GM11168 (cell line): ENCODE data around the gene CYP2A6.
"Not testable (repeated sequence)": the region's sequence is repeated elsewhere in the genome, so short reads cannot be mapped to it uniquely, and the experiment has no call there.

Experiments
- in situ Hi-C: fragments of 300-500 bp; cut with MboI; formaldehyde crosslinking; loops from one replicate; pipeline ENCODE4 v1.12.0; 2022; ENCODE audit warnings: low sequenced_read_pairs; ENCODE audit not compliant: unreplicated experiment

The CYP2A6 gene

DNA sequence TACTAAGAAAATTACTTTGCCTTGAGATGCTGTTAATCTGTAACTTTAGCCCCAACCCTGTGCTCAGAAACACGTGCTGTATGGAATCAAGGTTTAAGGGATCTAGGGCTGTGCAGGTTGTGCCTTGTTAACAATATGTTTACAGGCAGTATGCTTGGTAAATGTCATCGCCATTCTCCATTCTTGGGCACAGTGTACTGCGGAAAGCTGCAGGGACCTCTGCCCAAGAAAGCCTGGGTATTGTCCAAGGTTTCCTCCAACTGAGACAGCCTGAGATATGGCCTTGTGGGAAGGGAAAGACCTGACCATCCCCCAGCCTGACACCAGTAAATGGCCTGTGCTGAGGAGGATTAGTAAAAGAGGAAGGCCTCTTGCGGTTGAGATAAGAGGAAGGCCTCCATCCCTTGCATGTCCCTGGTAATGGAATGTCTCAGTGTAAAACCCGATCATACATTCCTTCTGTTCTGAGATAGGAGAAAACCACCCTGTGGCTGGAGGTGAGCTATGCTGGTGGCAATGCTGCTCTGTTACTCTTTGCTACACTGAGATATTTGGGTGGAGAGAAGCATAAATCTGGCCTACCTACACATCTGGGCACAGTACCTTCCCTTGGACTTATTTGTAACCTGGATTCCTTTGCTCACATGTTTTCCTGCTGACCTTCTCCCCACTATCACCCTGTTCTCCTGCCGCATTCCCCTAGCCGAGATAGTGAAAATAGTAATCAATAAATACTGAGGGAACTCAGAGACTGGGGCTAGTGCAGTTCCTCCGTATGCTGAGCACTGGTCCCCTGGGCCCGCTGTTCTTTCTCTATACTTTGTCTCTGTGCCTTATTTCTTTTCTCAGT lies 27.3 kb downstream of the CYP2A6 start:
- in situ Hi-C loops, result not testable (repeated sequence)

DNA sequence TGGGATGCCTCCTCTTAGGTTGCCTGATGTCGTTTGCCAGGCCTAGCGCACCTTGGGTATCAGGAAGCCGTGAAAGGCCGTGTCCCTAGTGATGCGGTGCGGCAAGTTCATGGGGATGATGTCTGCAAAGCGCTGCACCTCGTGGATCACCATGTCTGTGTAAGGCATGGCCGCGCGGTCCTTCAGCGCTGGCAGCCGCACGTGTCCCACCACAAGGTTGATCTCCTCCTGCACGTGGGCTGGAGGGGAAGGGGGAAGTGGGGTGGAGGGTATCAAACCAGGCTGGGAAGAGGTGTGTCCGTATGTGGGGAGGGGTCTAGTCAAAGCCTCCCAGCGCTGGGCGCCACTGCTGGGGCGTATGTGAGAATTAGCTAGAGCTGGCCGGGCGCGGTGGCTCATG lies 28.1 kb downstream of the CYP2A6 start:
- in situ Hi-C loops, result no loop called here

DNA sequence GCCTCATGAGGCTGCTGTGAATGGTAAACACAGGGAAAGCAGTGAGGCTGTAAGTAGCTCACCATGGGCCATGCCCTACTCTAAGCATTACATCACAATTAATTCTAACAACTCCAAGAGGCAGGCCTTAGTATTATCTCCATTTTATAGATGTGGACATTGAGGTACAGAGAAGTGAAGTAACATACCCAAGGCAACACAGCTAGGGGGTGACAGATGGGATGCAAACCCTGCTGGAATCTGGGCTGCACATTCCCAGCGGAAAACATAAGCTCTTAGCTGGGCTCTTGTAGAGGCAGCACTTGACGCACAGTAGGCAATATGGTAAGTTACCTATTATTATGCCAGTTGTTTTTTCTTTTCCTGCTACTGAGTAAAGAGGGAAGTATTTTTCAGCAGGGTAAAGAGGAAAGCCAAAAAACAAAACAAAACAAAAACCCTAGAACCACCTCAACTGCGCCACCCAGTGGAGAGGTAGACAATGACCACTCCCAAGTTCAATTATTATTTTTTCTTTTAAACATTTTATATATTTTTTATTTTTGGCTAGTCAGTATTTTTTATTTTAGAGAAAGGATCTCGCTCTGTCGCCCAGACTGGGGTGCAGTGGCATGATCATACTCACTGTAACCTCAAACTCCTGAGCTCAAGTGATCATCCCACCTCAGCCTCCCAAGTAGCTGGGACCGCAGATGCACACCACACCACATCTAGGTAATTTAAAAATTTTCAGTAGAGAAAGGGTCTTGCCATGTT lies 30.6 kb downstream of the CYP2A6 start:
- in situ Hi-C loops, result not testable (repeated sequence)

- in situ Hi-C loops, result not testable (repeated sequence)
These were observed 31.5 kb downstream of the CYP2A6 start for GRCh38 chr19:40818480-40819399.

- in situ Hi-C loops, result no loop called here
These were observed 35.0 kb downstream of the CYP2A6 start for GRCh38 chr19:40815223-40815622.

GRCh38 chr19:40813182-40813581 lies 37.1 kb downstream of the CYP2A6 start:
- in situ Hi-C loops, result loop anchor here (5.0 kb wide), 1 partner anchor 156 kb away; no protein-coding TSS in a partner anchor

DNA sequence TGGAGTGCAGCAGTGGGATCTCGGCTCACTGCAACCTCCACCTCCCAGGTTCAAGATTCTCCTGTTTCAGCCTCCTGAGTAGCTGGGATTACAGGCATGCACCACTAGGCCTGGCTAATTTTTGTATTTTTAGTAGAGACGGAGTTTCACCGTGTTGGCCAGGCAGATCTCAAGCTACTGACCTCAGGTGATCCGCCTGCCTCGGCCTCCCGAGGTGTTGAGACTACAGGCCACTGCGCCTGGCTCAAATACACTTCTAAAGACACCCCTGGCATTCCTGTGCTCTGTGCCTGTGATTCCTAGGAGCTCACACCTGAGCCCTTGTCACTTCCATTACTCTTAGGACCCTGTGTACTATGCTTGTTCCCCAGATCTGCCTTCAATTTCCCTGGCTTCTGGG lies 37.7 kb downstream of the CYP2A6 start:
- in situ Hi-C loops, result loop anchor here (5.0 kb wide), 1 partner anchor 155 kb away; no protein-coding TSS in a partner anchor

GRCh38 chr19:40811478-40812341 lies 38.5 kb downstream of the CYP2A6 start:
- in situ Hi-C loops, result loop anchor here (5.0 kb wide), 1 partner anchor 154 kb away; no protein-coding TSS in a partner anchor

DNA sequence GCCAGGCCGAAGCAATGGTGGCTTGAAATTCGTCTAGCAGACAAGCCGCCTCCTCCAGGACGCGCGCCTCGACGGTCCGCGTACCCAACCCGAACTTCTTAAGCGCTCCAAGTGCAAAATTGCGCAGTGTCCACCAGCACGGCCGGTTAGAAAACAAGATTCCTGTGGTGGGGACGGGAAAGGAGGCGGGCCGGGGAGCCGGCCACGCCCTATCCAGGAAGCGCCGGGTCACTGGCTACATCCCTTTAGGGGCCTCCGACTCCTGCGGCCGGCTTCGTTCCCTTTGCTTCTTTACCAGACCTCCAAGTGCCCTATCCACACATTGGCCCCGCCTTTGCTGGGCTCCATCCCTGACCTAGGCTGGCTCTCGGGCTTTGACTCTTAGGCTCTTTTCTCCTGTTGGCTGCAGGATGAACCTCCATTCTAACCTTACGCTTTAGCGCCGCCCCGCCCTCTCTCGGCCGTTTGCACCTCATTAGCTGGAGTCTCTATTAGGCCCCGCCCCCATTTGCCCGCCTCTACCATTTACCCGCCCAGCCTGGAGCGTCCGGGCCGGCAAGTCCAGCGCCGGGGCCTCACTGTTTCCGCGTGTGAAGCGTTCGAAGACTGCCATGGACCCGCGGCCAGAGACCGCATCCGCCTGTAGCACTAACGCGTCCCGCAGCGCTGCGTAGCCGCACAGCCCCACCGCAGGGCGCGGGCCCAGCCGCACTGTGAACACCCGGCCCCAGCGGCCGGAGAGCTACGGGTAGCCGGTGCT lies 39.4 kb downstream of the CYP2A6 start:
- in situ Hi-C loops, result loop anchor here (5.0 kb wide), 1 partner anchor 154 kb away; no protein-coding TSS in a partner anchor

DNA sequence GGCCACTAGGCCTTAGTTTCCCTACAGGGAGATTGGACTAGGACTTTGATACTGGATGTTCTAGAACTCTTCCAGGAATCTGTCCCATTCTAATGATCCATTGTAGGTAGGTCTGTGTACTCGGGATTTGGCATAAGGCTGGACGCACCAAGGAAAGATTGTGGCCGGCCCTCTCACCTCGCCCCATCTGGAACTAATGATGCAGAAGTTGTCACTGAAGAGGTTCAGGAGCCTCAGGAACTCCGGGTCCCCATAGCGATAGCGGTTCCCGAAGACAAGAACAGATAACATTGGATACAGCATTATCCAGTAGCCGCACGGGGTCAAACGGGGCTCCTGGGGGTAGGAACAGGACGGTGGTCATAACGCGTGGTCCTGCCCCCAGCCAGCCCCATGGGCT lies 40.1 kb downstream of the CYP2A6 start:
- in situ Hi-C loops, result loop anchor here (5.0 kb wide), 1 partner anchor 153 kb away; no protein-coding TSS in a partner anchor

DNA sequence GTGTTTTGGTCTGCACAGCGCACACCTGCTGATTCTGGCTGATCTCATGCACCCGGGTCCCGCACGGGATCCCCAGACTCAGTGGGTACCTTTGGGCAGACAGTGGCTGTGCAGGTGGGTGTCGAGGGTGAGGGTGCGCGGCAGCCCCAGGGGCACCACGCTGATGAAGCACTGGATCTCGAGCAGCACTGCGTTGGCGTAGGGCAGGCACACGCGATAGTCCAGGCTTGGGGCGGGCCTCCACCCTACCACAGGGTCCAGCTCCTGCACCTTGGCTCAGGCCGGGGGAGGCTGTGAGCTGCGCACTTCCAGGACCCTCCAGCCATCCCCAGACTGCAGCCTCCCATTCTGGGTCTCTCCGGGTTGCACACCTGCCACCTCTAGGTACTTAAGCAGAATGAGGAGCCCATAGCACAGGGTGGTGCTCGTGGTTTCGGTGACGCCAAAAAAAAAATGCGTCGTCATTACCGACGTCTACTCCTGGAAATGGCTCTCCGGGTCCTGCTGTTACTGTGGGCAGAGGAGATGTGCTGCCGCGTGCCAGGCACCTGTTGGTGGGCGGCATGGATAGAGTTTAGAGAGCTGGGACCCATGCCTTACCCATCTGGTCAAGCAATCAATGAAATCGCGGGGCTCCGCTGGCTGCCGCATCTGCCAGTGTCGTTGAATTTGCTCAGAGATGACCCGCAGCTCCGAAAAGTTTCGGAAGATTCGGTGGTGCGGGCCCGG lies 40.7 kb downstream of the CYP2A6 start:
- in situ Hi-C loops, result loop anchor here (5.0 kb wide), 1 partner anchor 152 kb away; no protein-coding TSS in a partner anchor

GRCh38 chr19:40808497-40808896 lies 41.8 kb downstream of the CYP2A6 start:
- in situ Hi-C loops, result no loop called here

- in situ Hi-C loops, result no loop called here
These were observed 42.3 kb downstream of the CYP2A6 start for GRCh38 chr19:40808021-40808325.

- in situ Hi-C loops, result no loop called here
These were observed 42.9 kb downstream of the CYP2A6 start for GRCh38 chr19:40807147-40808020.

GRCh38 chr19:40806423-40807146 lies 43.7 kb downstream of the CYP2A6 start:
- in situ Hi-C loops, result no loop called here

GRCh38 chr19:40805258-40805868 lies 44.9 kb downstream of the CYP2A6 start:
- in situ Hi-C loops, result no loop called here
